ENCODE results near the gene PHF21A. TPM values are rescaled to one million over a fixed set of nuclear protein-coding genes. Genes with fewer than 3 reads are reported as not detected.

The PHF21A gene
- total and polyA plus RNA-seq, 2 experiments from 2014 or later = 24.6 to 30.4 TPM

DNA sequence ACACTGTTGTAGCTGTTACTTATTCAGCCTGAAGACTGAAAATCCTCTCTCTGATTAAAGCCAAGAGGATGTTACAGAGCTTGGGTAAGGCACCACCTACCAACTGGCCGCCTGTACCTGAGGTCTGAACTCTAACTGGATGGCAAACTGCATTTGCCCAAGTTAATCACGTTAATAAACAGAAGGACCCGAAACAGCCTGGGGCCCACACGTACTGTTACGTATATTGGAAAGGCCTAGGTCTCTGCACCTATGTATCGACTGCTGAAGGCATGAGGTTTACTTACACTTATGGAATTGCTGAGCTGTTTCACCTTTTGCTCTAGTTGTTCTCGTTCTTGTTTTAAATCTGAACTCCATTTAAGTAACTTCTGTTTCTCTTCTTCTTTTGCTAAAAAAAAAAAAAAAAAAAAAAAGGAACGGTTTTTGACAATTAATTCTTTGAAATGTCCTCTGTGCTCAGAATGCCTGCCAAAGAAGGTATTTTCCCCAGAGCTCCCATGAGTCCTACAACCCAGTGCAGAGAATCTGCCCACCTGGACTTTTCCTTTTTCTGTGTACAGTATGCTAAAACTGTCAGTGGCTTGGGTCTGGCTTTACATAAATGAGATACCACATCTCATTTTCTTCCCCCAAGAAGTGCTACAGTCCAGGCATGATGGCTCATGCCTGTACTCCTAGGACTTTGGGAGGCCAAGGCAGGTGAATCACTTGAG lies 185.7 kb downstream of the PHF21A start:
- Histone ChIP-seq H3K4me1 (ENCODE audit: insufficient read depth) (peaks cover 4% of the 10 kb centered on the region), H3K27me3 (no peaks in the 10 kb centered on the region), H3K27ac (no peak overlapping the region), H3K9me2 (replicated peaks; ENCODE audit: insufficient read depth) (no peaks in the 10 kb centered on the region), H4K20me1 (ENCODE audit: insufficient read depth, poor library complexity, severe bottlenecking) (no peaks in the 10 kb centered on the region), H2AFZ (no peak overlapping the region), H3K9me3 (ENCODE audit: low read depth) (no peaks in the 10 kb centered on the region), H3K4me2 (no peak overlapping the region), H3K36me3 (replicated peaks; ENCODE audit: insufficient read depth, low read depth) (no peaks in the 10 kb centered on the region), H3K79me2 (no peaks in the 10 kb centered on the region), H3K4me3 (no peak overlapping the region)
- no peak for TF ChIP-seq EZH2phosphoT487 (IDR thresholded peaks at IDR 0.05; ENCODE audit: low read depth, severe bottlenecking, unreplicated experiment)
- TF ChIP-seq, protein P1, sequence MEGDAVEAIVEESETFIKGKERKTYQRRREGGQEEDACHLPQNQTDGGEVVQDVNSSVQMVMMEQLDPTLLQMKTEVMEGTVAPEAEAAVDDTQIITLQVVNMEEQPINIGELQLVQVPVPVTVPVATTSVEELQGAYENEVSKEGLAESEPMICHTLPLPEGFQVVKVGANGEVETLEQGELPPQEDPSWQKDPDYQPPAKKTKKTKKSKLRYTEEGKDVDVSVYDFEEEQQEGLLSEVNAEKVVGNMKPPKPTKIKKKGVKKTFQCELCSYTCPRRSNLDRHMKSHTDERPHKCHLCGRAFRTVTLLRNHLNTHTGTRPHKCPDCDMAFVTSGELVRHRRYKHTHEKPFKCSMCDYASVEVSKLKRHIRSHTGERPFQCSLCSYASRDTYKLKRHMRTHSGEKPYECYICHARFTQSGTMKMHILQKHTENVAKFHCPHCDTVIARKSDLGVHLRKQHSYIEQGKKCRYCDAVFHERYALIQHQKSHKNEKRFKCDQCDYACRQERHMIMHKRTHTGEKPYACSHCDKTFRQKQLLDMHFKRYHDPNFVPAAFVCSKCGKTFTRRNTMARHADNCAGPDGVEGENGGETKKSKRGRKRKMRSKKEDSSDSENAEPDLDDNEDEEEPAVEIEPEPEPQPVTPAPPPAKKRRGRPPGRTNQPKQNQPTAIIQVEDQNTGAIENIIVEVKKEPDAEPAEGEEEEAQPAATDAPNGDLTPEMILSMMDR (IDR thresholded peaks at IDR 0.05; ENCODE audit: poor library complexity) = no peak
- TF ChIP-seq EZH2 (IDR thresholded peaks at IDR 0.05; ENCODE audit: borderline replicate concordance) = no peak
- 91% methylated on average over 8 of the region's 8 CpGs for WGBS (ENCODE audit: low lambda C conversion rate, missing lambda C conversion rate)
- DNase-seq (ENCODE audit: low spot score) = no peak

DNA sequence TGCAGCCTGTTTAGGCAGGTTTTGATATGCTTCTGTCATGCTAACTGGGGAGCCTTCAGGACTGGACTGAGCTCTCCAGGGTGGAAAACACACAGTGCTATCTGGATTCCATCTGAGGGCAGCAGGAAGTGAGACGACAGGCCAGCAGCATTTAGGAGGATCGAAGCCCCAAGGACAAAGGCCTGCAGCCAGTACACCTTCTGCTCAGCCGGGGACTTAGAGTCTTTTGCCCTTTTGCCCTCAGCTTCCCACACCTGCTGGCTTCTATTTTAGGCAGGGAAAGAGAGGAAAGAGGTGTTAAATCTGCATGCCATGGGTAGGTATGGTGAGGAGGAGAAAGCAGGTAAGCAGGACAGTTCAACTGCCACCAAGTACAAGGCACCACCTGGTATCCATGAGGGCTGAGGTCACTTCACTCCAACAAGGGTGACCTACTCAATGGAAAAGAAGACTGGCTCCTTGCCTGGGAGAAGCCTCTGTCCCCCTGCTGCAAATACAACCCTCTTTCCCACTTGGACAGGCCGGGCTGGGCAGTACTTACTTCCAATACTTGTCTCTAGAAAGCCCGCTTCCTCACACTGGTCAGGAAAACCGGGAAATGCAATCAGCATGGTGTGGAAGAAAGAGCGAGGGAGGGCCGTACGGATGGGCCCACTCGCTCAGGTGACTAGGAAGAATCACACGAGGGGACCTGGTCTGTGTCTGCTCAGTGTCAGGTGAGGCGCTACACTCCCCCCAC lies 186.5 kb downstream of the PHF21A start:
- Histone ChIP-seq H3K27ac (no peak overlapping the region), H3K27me3 (no peaks in the 10 kb centered on the region), H2AFZ (no peak overlapping the region), H4K20me1 (ENCODE audit: insufficient read depth, poor library complexity, severe bottlenecking) (no peaks in the 10 kb centered on the region), H3K4me3 (no peak overlapping the region), H3K9me3 (ENCODE audit: low read depth) (no peaks in the 10 kb centered on the region), H3K9me2 (replicated peaks; ENCODE audit: insufficient read depth) (no peaks in the 10 kb centered on the region), H3K4me1 (ENCODE audit: insufficient read depth) (peaks cover 4% of the 10 kb centered on the region), H3K79me2 (no peaks in the 10 kb centered on the region), H3K4me2 (no peak overlapping the region), H3K36me3 (replicated peaks; ENCODE audit: insufficient read depth, low read depth) (no peaks in the 10 kb centered on the region)
- TF ChIP-seq EZH2phosphoT487 (IDR thresholded peaks at IDR 0.05; ENCODE audit: low read depth, severe bottlenecking, unreplicated experiment) = no peak
- DNase-seq (ENCODE audit: low spot score) = no peak
- 74% methylated on average over 12 of the region's 12 CpGs for WGBS (ENCODE audit: low lambda C conversion rate, missing lambda C conversion rate)

DNA sequence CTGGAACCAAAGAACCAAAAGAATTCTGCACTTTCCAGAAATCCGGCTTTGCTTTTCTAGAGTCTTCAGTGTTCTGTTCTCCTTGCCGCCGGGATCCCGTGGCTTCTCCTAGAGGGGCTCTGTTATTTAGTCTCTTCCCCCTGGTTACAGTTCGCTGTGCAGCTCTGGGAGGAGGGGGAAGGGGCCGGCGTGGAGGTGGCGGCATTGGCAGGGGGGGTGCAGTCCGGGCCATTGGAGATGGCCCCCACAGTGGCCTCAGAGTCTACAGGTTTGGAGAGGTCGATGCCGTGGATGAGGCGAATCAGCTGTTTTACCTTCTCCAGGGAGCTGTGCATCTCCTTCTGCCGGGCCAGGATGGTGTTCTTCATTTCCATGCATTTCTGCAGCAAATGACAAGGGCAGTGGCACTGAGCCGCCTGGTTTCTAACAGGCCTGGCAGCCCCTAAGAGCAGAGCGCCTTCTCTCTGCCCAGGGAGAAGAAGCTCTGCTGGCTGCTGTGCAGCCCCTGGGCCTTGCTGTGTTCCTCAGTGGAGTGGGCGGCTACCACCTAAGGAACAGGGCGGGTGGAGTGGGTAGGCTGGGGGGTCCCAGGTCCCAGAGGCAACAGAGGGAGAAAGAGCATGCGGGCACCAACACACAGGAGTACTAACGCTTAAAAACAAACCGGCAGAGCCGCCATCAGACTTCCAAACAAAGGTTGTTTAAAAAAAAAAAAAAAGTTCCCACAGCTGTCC lies 187.2 kb downstream of the PHF21A start:
- Histone ChIP-seq H3K4me3 (no peak overlapping the region), H3K4me1 (ENCODE audit: insufficient read depth) (peaks cover 4% of the 10 kb centered on the region), H4K20me1 (ENCODE audit: insufficient read depth, poor library complexity, severe bottlenecking) (no peaks in the 10 kb centered on the region), H3K9me2 (replicated peaks; ENCODE audit: insufficient read depth) (no peaks in the 10 kb centered on the region), H3K36me3 (replicated peaks; ENCODE audit: insufficient read depth, low read depth) (no peaks in the 10 kb centered on the region), H3K79me2 (no peaks in the 10 kb centered on the region), H3K9me3 (ENCODE audit: low read depth) (no peaks in the 10 kb centered on the region), H3K27ac (peak overlapping the region; percentile 37), H3K27me3 (no peaks in the 10 kb centered on the region), H3K4me2 (no peak overlapping the region), H2AFZ (no peak overlapping the region)
- no peak for DNase-seq (ENCODE audit: low spot score)
- 87% methylated on average over 21 of the region's 21 CpGs for WGBS (ENCODE audit: low lambda C conversion rate, missing lambda C conversion rate)
- TF ChIP-seq EZH2 (IDR thresholded peaks at IDR 0.05; ENCODE audit: borderline replicate concordance) = no peak
- TF ChIP-seq, protein P1 (IDR thresholded peaks at IDR 0.05; ENCODE audit: poor library complexity) = no peak
- no peak for TF ChIP-seq EZH2phosphoT487 (IDR thresholded peaks at IDR 0.05; ENCODE audit: low read depth, severe bottlenecking, unreplicated experiment)
